Gastroesophageal sphincter (tissue), 3 donors: ENCODE measurements around the gene SCFD2.
A peak's percentile ranks its signal among the peaks of the same experiment; 100 is the strongest.

Experiments
- CTCF ChIP-seq, 4 experiments: fragments of 200-600 bp in 2 of 4; fragments of 450-650 bp in 2 of 4; sonication (generic) in 1 of 4; IDR thresholded peaks; one replicate each; pipeline ENCODE4 v1.5.1; 2017 to 2019; ENCODE audit warnings: antibody characterized with exemption in 4 of 4, mild to moderate bottlenecking in 2 of 4, moderate library complexity in 2 of 4
- POLR2A ChIP-seq, 2 donors: fragments of 450-650 bp; IDR thresholded peaks; one replicate each; pipeline ENCODE4 v1.6.1; 2017; ENCODE audit warnings: antibody characterized with exemption in 2 of 2, mild to moderate bottlenecking in 2 of 2, moderate library complexity in 1 of 2
- POLR2AphosphoS5 ChIP-seq: sonication (generic); formaldehyde crosslinking; IDR thresholded peaks from one replicate; pipeline ENCODE4 v1.6.1; 2017; ENCODE audit warnings: antibody characterized with exemption

- no peak for TF ChIP-seq CTCF (IDR thresholded peaks at IDR 0.05)
- TF ChIP-seq POLR2A (IDR thresholded peaks at IDR 0.05), result no peak
- TF ChIP-seq POLR2AphosphoS5, result peak; percentile 31
These were observed 44.5 kb downstream of the SCFD2 start for GRCh38 chr4:53321151-53321983.
